NCI-H128 (cell line): ENCODE data around the gene PPY.
"Not testable (repeated sequence)": the region's sequence is repeated elsewhere in the genome, so short reads cannot be mapped to it uniquely, and the experiment has no call there.

Experiments used
- DNase-seq: peaks from one replicate; lab custom pipeline; 2025; ENCODE audit not compliant: unreplicated experiment; lab: John Stamatoyannopoulos, UW

The PPY gene

GRCh38 chr17:43966276-43966675 lies 24.0 kb upstream of the PPY start:
- DNase-seq, result no peak

GRCh38 chr17:43962479-43962878 lies 20.2 kb upstream of the PPY start:
- no peak for DNase-seq

- no peak for DNase-seq
Measured at GRCh38 chr17:43961954-43962353, 19.7 kb upstream of the PPY start.

DNA sequence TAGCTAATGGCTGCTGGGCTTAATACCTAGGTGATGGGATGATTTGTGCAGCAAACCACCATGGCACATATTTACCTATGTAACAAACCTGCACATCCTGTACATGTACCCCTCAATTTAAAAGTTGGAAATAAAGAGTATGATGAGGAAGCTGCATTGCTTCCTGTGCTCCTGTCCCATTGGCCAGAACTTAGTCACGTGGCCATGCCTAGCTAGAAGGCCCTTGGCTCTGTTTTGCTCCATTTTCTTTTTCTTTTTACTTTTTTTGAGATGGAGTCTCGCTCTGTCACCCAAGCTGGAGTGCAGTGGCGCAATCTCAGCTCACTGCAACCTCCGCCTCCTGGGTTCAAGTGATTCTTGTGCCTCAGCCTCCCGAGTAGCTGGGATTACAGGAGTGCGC lies 19.0 kb upstream of the PPY start:
- DNase-seq, result not testable (repeated sequence)

GRCh38 chr17:43958748-43959352 lies 16.6 kb upstream of the PPY start:
- DNase-seq, result no peak

GRCh38 chr17:43956222-43956621 lies 13.9 kb upstream of the PPY start:
- DNase-seq, result no peak

DNA sequence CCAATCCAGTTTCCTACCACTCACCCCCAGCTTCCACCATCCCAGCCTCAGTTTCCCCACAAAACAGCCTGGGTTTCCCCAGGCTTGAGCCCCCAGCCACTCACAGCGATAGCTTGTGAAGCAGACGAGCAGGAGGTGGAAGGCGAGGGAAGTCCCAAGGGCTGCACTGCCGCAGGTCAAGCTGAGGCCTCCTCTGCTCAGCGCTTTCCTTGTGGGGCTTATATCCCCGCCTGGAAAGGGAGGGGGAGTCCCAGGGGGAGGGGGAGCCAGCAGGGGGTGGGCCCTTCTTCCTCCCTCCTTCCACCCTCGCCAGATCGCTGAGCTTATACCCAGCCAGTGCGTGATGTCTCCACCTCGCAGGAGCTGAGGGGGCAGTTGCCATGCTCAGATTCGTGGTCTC lies 11.5 kb upstream of the PPY start, which contains the start of gene PYY:
Gene PYY, minus strand, starts transcription at position 195 of the 400 bp plus-strand sequence. CDS start 457 bp downstream, outside the sequence.
- no peak for DNase-seq

DNA sequence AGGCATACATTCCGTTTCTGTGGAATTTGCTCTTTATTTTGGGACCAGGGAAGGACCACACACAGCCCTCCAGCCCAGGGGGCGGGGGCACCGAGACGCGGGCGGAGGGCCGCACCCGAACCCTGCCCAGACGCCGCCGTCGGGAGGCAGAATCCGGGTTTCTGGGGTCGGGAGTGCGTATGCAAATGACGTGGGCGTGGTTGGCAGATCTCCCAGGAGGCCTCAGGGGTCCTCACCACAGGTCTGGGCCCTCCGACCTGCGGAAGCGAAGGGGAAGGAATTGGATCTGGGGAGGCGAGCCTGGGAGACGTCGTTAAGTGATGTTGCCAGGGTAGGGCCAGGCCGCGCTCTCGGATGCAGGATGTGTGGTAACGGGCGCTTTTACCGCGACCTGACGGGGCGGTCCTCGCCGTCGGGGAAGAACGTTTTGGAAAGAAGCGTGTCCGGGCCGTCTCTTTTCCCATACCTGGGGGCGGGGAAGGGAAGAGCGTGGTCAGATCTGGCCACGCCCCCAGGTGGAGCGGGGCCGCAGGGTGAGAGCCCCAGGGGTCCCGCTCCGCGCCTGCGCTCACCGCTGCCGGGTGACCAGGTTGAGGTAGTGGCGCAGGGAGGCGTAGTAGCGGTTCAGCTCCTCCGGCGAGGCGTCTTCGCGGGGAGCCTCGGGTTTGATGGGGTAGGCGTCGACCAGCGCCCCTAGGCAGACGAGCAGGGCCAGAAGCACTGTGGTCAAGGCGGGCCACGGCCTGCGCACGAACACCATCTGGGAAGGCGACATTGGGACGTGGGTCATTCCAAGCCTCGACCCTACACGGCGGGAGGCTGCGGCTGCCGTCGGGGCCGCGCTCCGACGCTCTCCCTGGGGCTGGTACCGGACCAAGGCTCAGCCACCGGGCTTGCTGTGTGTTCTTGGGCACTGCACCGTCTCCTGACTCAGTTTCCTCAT lies 10.7 kb upstream of the PPY start:
- no peak for DNase-seq

DNA sequence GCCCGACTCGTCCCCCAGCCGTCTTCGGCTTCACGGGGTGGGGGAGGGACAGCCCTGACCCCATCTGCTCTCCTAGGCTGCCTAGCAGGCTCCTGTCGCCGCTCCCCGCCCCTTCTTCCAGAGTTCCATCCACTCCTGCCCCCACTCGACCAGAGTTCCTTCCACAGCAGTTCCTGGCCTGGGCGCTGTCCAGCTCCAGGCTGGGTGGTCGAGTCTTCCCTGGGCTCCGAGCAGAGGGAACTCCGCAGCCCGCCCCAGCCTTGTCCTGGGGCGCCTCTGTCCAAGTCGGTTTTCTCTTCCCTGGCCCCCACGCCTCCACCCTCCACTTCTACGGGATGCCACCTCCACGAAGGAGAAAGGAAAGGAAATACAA lies 10.1 kb upstream of the PPY start:
- DNase-seq, result no peak

GRCh38 chr17:43951750-43952149 lies 9.5 kb upstream of the PPY start:
- DNase-seq, result no peak

DNA sequence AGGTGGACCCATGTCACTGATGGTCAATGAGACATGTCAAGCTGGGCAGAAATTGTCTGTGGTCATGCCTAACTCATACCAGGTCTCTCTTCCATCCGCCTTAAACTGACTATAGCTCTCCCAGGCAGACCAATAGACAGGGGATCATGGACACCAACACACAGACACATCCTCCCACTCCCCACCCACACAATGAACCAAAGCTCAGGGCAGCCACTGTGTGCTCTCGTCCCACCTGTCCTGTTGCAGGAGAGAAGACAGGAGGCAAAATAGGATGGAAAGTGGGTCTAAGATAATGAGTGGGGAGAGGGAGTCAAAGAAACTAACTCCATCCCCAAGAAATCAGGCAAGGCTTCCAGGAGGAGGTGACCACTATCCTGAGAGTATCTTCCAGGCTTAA lies 8.3 kb upstream of the PPY start:
- no peak for DNase-seq

GRCh38 chr17:43949781-43950180 lies 7.5 kb upstream of the PPY start:
- DNase-seq, result no peak

- DNase-seq, result no peak
Measured at GRCh38 chr17:43946781-43947180, 4.5 kb upstream of the PPY start.

- DNase-seq, result no peak
Measured at GRCh38 chr17:43945074-43945829, 3.0 kb upstream of the PPY start.

- DNase-seq, result no peak
Measured at GRCh38 chr17:43940630-43941029, 1.6 kb downstream of the PPY start.

DNA sequence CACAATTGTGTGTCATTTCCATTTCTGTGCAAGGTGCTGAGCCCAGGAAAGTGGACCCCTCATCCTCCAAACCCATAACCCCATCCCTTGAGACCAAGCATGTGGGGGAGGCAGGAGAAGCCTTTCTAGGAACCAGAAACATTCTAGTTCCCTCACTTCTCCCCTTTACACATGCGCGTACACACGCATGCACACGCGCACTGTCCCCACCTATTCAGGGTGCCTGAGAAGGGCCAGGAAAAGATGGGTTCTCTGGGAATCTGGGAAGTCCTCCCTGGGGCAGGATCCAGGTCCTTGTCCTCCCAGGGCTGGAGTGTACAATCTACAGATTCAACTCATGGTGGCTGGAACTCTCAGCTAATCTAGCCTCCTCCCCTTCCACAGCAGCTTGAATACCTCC lies 2.4 kb downstream of the PPY start:
- DNase-seq, result no peak

- DNase-seq, result not testable (repeated sequence)
Measured at GRCh38 chr17:43939452-43939851, 2.8 kb downstream of the PPY start.

DNA sequence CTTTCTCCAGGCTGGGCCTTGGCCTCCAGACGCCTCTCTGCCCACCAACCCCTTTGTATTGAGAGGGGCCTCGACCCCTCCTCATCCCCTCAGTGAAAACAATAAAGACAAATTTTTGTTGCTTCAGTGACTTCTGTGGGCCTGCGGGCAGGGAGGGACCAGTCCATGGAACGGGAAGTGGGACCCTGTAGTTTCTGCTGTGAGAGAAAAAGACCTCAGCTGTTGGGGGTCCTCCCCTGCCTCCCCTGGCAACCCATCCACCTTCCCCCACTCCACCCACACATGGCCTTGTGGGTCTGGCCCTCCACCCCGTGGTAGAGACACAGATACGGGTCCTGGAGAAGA lies 3.5 kb downstream of the PPY start:
- DNase-seq, result no peak

GRCh38 chr17:43936434-43936833 lies 5.8 kb downstream of the PPY start:
- DNase-seq, result no peak

DNA sequence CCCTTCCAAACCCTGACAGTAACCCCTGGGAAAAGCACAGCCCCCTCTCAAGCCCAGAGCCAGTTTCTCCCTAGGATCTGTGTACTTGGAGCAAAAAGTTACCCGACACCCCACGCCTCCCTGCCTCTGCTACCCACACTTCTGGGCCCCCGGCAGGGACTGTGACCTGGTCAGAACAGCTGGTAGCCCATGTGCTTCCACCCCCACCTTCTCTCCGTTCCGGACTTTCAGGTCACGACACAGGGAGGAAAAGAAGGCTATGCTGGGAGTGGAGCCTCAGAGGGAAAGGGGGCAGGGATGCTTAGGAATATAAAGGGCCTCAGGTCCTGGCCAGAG lies 6.4 kb downstream of the PPY start:
- DNase-seq, result no peak

DNA sequence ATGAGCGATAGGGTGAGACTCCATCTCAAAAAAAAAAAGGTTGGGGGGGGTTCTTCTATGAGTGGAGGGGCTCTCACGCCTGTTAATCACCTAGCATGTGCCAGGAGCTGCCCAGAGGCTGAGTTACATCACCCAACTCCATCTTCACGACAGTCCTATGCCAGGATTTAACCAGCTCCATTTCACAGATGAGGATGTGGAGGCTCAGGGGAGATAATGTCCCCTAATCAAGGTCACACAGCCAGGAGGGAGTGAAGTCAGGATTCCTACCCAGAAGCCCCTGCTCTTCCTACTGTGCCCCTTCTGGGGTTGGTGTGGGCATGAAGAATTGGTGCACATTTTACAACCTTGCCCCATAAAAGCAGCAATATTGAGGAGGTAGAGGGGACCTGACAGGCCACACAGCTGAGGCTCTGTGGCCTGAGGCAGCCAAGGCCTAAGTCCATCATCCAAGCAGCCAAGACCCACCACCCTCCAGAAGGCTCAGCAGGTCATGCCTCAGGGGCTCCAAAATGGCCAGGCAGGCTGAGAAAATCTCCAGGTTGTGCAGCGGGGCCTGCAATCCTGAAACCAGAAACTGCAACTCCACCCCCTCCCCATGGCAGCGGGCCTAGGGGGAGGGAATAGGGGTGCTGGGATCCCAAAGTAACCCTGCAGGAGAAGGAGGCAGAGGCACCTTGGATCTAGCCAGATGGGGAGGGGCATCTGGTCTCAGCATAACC lies 6.9 kb downstream of the PPY start:
- DNase-seq, result no peak
